ENCODE results near the gene MIAT. TPM values are rescaled to one million over a fixed set of nuclear protein-coding genes. Genes with fewer than 3 reads are reported as not detected.

Gene MIAT
- total and polyA plus RNA-seq, 2 donors (not counting 3 experiments of a cell fraction or from before 2014, with no cell fraction given): 0.03 to 0.80 TPM

GRCh38 chr22:26707090-26707489, 49.7 kb downstream of the MIAT start:
- CTCF ChIA-PET: no interaction called here
- Histone ChIP-seq H3K9me1 (replicated peaks; ENCODE audit: control insufficient read depth, extremely low read depth, insufficient read depth, low read length) (no peaks in the 10 kb centered on the region), H2AFZ (ENCODE audit: low read depth, low read length) (no peak overlapping the region), H3K4me1 (ENCODE audit: control insufficient read depth, extremely low read depth, insufficient read depth, low read length) (peaks cover 26% of the 10 kb centered on the region), H3K9ac (replicated peaks; ENCODE audit: extremely low read depth, insufficient read depth, low read length) (no peak overlapping the region), H3K27me3 (ENCODE audit: control insufficient read depth in 2 of 2, insufficient read depth in 2 of 2, low read length in 2 of 2) (no peaks in the 10 kb centered on the region), H3K36me3 (ENCODE audit: control insufficient read depth in 2 of 2, extremely low read depth in 1 of 2, insufficient read depth in 2 of 2, low read length in 2 of 2) (no peaks in the 10 kb centered on the region), H3K79me2 (ENCODE audit: control insufficient read depth, insufficient read depth, low read length) (no peaks in the 10 kb centered on the region), H4K20me1 (replicated peaks; ENCODE audit: control insufficient read depth, extremely low read depth, insufficient read depth, low read length) (no peaks in the 10 kb centered on the region), H3K9me3 (replicated peaks; ENCODE audit: control insufficient read depth, insufficient read depth, low read length) (no peaks in the 10 kb centered on the region), H3K4me2 (ENCODE audit: insufficient read depth, low read length) (no peak overlapping the region), H3K27ac (ENCODE audit: insufficient read depth, low read depth, low read length) (no peak overlapping the region), H3K4me3 (replicated peaks in 1 of 3; ENCODE audit: insufficient read depth in 1 of 3, low read depth in 1 of 3, low read length in 3 of 3) (no peak overlapping the region)
- intact Hi-C loops (cut with micrococcal nuclease) (no loop called here), dilution Hi-C loops (cut with MboI; ENCODE audit: extremely low pct_ligation_motif_present, low sequenced_read_pairs) (no loop called here)
- DNase-seq (ENCODE audit: low read depth, low spot score): no peak
- TF ChIP-seq FOS (IDR thresholded peaks at IDR 0.05; ENCODE audit: borderline replicate concordance, insufficient read depth, low read length) (no peak), EZH2 (IDR thresholded peaks at IDR 0.05; ENCODE audit: borderline replicate concordance, low read depth, low read length, severe bottlenecking) (no peak), MAX (IDR thresholded peaks at IDR 0.05; ENCODE audit: insufficient read depth, insufficient read length) (no peak), GATA2 (IDR thresholded peaks at IDR 0.05; ENCODE audit: insufficient read depth, insufficient read length, low read depth, low read length) (no peak), JUN (IDR thresholded peaks at IDR 0.05; ENCODE audit: borderline replicate concordance, insufficient read depth, insufficient read length, low read depth) (no peak), CTCF (IDR thresholded peaks at IDR 0.05; ENCODE audit: extremely low read depth in 1 of 2, insufficient read depth in 1 of 2, low read depth in 1 of 2, low read length in 2 of 2) (no peak), POLR2AphosphoS5 (IDR thresholded peaks at IDR 0.05; ENCODE audit: insufficient read depth, low read depth, low read length) (no peak), MYC (IDR thresholded peaks at IDR 0.05; ENCODE audit: low read depth, low read length) (no peak), POLR2A (IDR thresholded peaks at IDR 0.05; ENCODE audit: low read depth, low read length) (no peak)
- no TSS peak for BruUV-seq (replicated peaks)
- FAIRE-seq: no peak
- POLR2A ChIA-PET: no interaction called here
